Endothelial cell of umbilical vein (primary cell): ENCODE measurements around the gene TOR4A. TPM values are rescaled to one million over a fixed set of nuclear protein-coding genes. Genes with fewer than 3 reads are reported as not detected.

Experiments used
- BruUV-seq: library from RNA; stranded (reverse); fragments of 400-500 nt; replicated peaks from 2 replicates; lab custom pipeline; 2021; lab: Mats Ljungman, UMichigan
- CTCF ChIA-PET: fragments of 300-600, 350-600 bp; sonication (Branson Sonifier 250); formaldehyde crosslinking; loops from one replicate; lab custom pipeline; 2021; ENCODE audit warnings: antibody characterized with exemption, inconsistent platforms; lab: Charles Lee
- POLR2A ChIA-PET: fragments of 300-600, 350-600 bp; sonication (Branson Sonifier 250); formaldehyde crosslinking; loops from one replicate; lab custom pipeline; 2021; ENCODE audit warnings: antibody characterized with exemption, inconsistent platforms; lab: Charles Lee
- DNase-seq: peaks from one replicate; pipeline ENCODE4 v3.0.0-alpha.2; 2011; ENCODE audit warnings: low read depth, low spot score
- FAIRE-seq: peaks from 2 replicates; lab custom pipeline; 2011; peaks lifted over from hg19 to GRCh38; lab: Jason Lieb, UNC
- H2AFZ ChIP-seq: 2 replicates; pipeline ENCODE4 v1.6.0; 2012; ENCODE audit warnings: low read depth, low read length, control low read depth, inconsistent platforms
- H3K27ac ChIP-seq: 2 replicates; pipeline ENCODE4 v1.5.1; 2011; ENCODE audit warnings: low read depth, mild to moderate bottlenecking, control low read depth, low read length, moderate library complexity; ENCODE audit not compliant: insufficient read depth
- H3K27me3 ChIP-seq, 2 experiments: 2 replicates each; pipeline versions ENCODE4 v1.6.0 to v1.6.1; 2011; ENCODE audit warnings: low read length in 2 of 2, mixed read lengths in 1 of 2; ENCODE audit not compliant: control insufficient read depth in 2 of 2, insufficient read depth in 2 of 2
- H3K36me3 ChIP-seq, 2 experiments: 2 replicates in 1 of 2; 3 replicates in 1 of 2; pipeline ENCODE4 v1.5.1; 2011; ENCODE audit warnings: low read length in 2 of 2, mild to moderate bottlenecking in 1 of 2, moderate library complexity in 1 of 2; ENCODE audit not compliant: control insufficient read depth in 2 of 2, insufficient read depth in 2 of 2; ENCODE audit errors: extremely low read depth in 1 of 2
- H3K4me1 ChIP-seq: 3 replicates; pipeline ENCODE4 v1.5.1; 2011; ENCODE audit warnings: mild to moderate bottlenecking, low read length; ENCODE audit not compliant: control insufficient read depth, insufficient read depth; ENCODE audit errors: extremely low read depth
- H3K4me2 ChIP-seq: 2 replicates; pipeline ENCODE4 v1.6.1; 2011; ENCODE audit warnings: low read length, control low read depth, mixed read lengths; ENCODE audit not compliant: insufficient read depth
- H3K4me3 ChIP-seq, 3 experiments: fragments of 200-600 bp in 1 of 3; sonication (generic), shearing (Covaris generic) in 1 of 3; replicated peaks in 1 of 3; 2 replicates each; pipeline ENCODE4 v1.5.1; 2011 to 2016; ENCODE audit warnings: control low read depth in 3 of 3, low read length in 3 of 3, mild to moderate bottlenecking in 2 of 3, inconsistent platforms in 1 of 3, low read depth in 1 of 3, moderate library complexity in 1 of 3; ENCODE audit not compliant: insufficient read depth in 1 of 3
- H3K79me2 ChIP-seq: 2 replicates; pipeline ENCODE4 v1.6.0; 2012; ENCODE audit warnings: low read length, inconsistent platforms; ENCODE audit not compliant: control insufficient read depth, insufficient read depth
- H3K9ac ChIP-seq: replicated peaks from 2 replicates; pipeline ENCODE3; 2011; ENCODE audit warnings: low read length, control low read depth; ENCODE audit not compliant: insufficient read depth; ENCODE audit errors: extremely low read depth
- H3K9me1 ChIP-seq: replicated peaks from 3 replicates; pipeline ENCODE4 v1.6.0; 2011; ENCODE audit warnings: mild to moderate bottlenecking, low read length; ENCODE audit not compliant: control insufficient read depth, insufficient read depth; ENCODE audit errors: extremely low read depth
- H3K9me3 ChIP-seq: replicated peaks from 2 replicates; pipeline ENCODE4 v1.5.1; 2012; ENCODE audit warnings: low read length, inconsistent platforms; ENCODE audit not compliant: control insufficient read depth, insufficient read depth
- H4K20me1 ChIP-seq: replicated peaks from 2 replicates; pipeline ENCODE3; 2011; ENCODE audit warnings: mild to moderate bottlenecking, low read length; ENCODE audit not compliant: control insufficient read depth, insufficient read depth; ENCODE audit errors: extremely low read depth
- CTCF ChIP-seq, 2 donors: IDR thresholded peaks; 1 replicate in 1 of 2; 2 replicates in 1 of 2; pipeline ENCODE4 v1.5.1; 2011; ENCODE audit warnings: low read length in 2 of 2, mild to moderate bottlenecking in 2 of 2, moderate library complexity in 2 of 2, control low read depth in 1 of 2, inconsistent platforms in 1 of 2, low read depth in 1 of 2; ENCODE audit not compliant: insufficient read depth in 1 of 2; ENCODE audit errors: extremely low read depth in 1 of 2
- EZH2 ChIP-seq: IDR thresholded peaks from 2 replicates; pipeline ENCODE4 v1.6.1; 2012; ENCODE audit warnings: borderline replicate concordance, low read depth, mild to moderate bottlenecking, moderate library complexity, low read length, inconsistent platforms; ENCODE audit not compliant: severe bottlenecking
- FOS ChIP-seq: IDR thresholded peaks from 2 replicates; pipeline ENCODE4 v1.6.1; 2011; ENCODE audit warnings: mild to moderate bottlenecking, low read length, moderate library complexity, borderline replicate concordance; ENCODE audit not compliant: insufficient read depth
- GATA2 ChIP-seq: IDR thresholded peaks from 2 replicates; pipeline ENCODE4 v1.7.0; 2011; ENCODE audit warnings: low read depth, mild to moderate bottlenecking, moderate library complexity, mixed read lengths, low read length; ENCODE audit not compliant: insufficient read length, insufficient read depth
- JUN ChIP-seq: IDR thresholded peaks from 2 replicates; pipeline ENCODE4 v1.6.1; 2011; ENCODE audit warnings: borderline replicate concordance, low read depth; ENCODE audit not compliant: insufficient read length, insufficient read depth
- MAX ChIP-seq: IDR thresholded peaks from 2 replicates; pipeline ENCODE4 v1.6.1; 2011; ENCODE audit not compliant: insufficient read depth, insufficient read length
- MYC ChIP-seq: IDR thresholded peaks from one replicate; pipeline ENCODE4 v1.6.1; 2011; ENCODE audit warnings: mild to moderate bottlenecking, low read depth, low read length
- POLR2A ChIP-seq: IDR thresholded peaks from 2 replicates; pipeline ENCODE4 v1.6.1; 2012; ENCODE audit warnings: low read depth, mild to moderate bottlenecking, control low read depth, low read length
- POLR2AphosphoS5 ChIP-seq: IDR thresholded peaks from 2 replicates; pipeline ENCODE4 v1.6.1; 2012; ENCODE audit warnings: low read depth, mild to moderate bottlenecking, control low read depth, low read length, moderate library complexity; ENCODE audit not compliant: insufficient read depth
- dilution Hi-C: fragments of 300-500 bp; cut with MboI; formaldehyde crosslinking; loops from one replicate; pipeline ENCODE4 v1.15.0; 2019; ENCODE audit warnings: low sequenced_read_pairs; ENCODE audit not compliant: extremely low pct_ligation_motif_present
- intact Hi-C: fragments of 100-400 bp; cut with micrococcal nuclease; formaldehyde crosslinking; loops from one replicate; pipeline ENCODE4 v1.10.0; 2022
- polyA plus RNA-seq, 4 experiments: library from polyadenylated mRNA; depleted of rRNA in 3 of 4; stranded (reverse) in 3 of 4; unstranded in 1 of 4; fragments of >200 nt; gene quantifications; 2 replicates each; pipeline versions ENCODE4 v1.2.1 to v1.2.3, GENCODE V29; 2011 to 2012; ENCODE audit warnings: missing spikeins in 1 of 4
- total RNA-seq: library from RNA; stranded (reverse); gene quantifications from 2 replicates; pipeline ENCODE4 v1.2.3, GENCODE V29; 2021

The TOR4A gene
- total and polyA plus RNA-seq, 2 donors (not counting 3 experiments of a cell fraction or from before 2014, with no cell fraction given), result 32.4 to 48.0 TPM

- POLR2A ChIA-PET, result no interaction called here
- DNase-seq (no peak), FAIRE-seq (no peak)
- Histone ChIP-seq H3K27ac (no peak overlapping the region), H3K9me1 (no peaks in the 10 kb centered on the region), H3K79me2 (no peaks in the 10 kb centered on the region), H3K9ac (no peak overlapping the region), H3K36me3 (no peaks in the 10 kb centered on the region), H3K4me2 (no peak overlapping the region), H3K4me3 (no peak overlapping the region), H3K4me1 (peaks cover 36% of the 10 kb centered on the region), H2AFZ (no peak overlapping the region), H3K9me3 (no peaks in the 10 kb centered on the region), H3K27me3 (no peaks in the 10 kb centered on the region), H4K20me1 (no peaks in the 10 kb centered on the region)
- intact Hi-C loops, result no loop called here
- TF ChIP-seq FOS (no peak), EZH2 (no peak)
- BruUV-seq, result no TSS peak
- dilution Hi-C loops, result no loop called here
- CTCF ChIA-PET, result interaction anchor here (1.8 kb wide), 1 partner anchor 9 kb away, joined by 8 read pairs; no protein-coding TSS in a partner anchor
These were observed 29.9 kb downstream of the TOR4A start for GRCh38 chr9:137307255-137308056.

- Histone ChIP-seq H3K9me3 (no peaks in the 10 kb centered on the region), H3K4me2 (no peak overlapping the region), H3K27ac (no peak overlapping the region), H3K4me1 (peaks cover 30% of the 10 kb centered on the region), H3K4me3 (no peak overlapping the region), H3K9me1 (no peaks in the 10 kb centered on the region), H3K36me3 (no peaks in the 10 kb centered on the region), H4K20me1 (no peaks in the 10 kb centered on the region), H2AFZ (no peak overlapping the region), H3K9ac (no peak overlapping the region), H3K79me2 (no peaks in the 10 kb centered on the region), H3K27me3 (no peaks in the 10 kb centered on the region)
- FAIRE-seq (no peak), DNase-seq (no peak)
- TF ChIP-seq EZH2, result no peak
- no peak for TF ChIP-seq JUN
- TF ChIP-seq GATA2, result no peak
- no peak for TF ChIP-seq POLR2A
- TF ChIP-seq MYC, result no peak
- no peak for TF ChIP-seq FOS
- no peak for TF ChIP-seq POLR2AphosphoS5
- no peak for TF ChIP-seq CTCF (IDR thresholded peaks at IDR 0.05; ENCODE audit: extremely low read depth in 1 of 2, insufficient read depth in 1 of 2, low read depth in 1 of 2, low read length in 2 of 2)
- TF ChIP-seq MAX, result no peak
- ChIA-PET CTCF (no interaction called here), POLR2A (no interaction called here)
- BruUV-seq, result no TSS peak
- intact Hi-C loops, result no loop called here
- dilution Hi-C loops, result no loop called here
These were observed 30.6 kb downstream of the TOR4A start for GRCh38 chr9:137308057-137308619.
